AG04449 (cell line): Measurements from ENCODE around the gene DLGAP1.

Experiments
- CTCF ChIA-PET: fragments of 350-600 bp; formaldehyde crosslinking; extraction: SDS; loops from one replicate; lab custom pipeline; 2021; ENCODE audit warnings: antibody characterized with exemption; lab: Yijun Ruan, JAX
- POLR2A ChIA-PET: fragments of 400-600, 350-600 bp; formaldehyde crosslinking; extraction: SDS; loops from one replicate; lab custom pipeline; 2020; ENCODE audit warnings: antibody characterized with exemption, inconsistent platforms; lab: Yijun Ruan, JAX
- DNase-seq: peaks from one replicate; pipeline ENCODE4 v3.0.0-alpha.2; 2010; ENCODE audit warnings: low read depth, low spot score
- H3K4me3 ChIP-seq: 2 replicates; pipeline ENCODE4 v1.5.1; 2011; ENCODE audit warnings: low read depth, mild to moderate bottlenecking, control low read depth, low read length
- TF ChIP-seq, protein P1 (sequence below): IDR thresholded peaks from one replicate; pipeline ENCODE4 v1.5.1; 2011; ENCODE audit warnings: mild to moderate bottlenecking, moderate library complexity, low read length, control low read depth, inconsistent platforms; ENCODE audit not compliant: insufficient read depth; ENCODE audit errors: missing control alignments

Gene DLGAP1

DNA sequence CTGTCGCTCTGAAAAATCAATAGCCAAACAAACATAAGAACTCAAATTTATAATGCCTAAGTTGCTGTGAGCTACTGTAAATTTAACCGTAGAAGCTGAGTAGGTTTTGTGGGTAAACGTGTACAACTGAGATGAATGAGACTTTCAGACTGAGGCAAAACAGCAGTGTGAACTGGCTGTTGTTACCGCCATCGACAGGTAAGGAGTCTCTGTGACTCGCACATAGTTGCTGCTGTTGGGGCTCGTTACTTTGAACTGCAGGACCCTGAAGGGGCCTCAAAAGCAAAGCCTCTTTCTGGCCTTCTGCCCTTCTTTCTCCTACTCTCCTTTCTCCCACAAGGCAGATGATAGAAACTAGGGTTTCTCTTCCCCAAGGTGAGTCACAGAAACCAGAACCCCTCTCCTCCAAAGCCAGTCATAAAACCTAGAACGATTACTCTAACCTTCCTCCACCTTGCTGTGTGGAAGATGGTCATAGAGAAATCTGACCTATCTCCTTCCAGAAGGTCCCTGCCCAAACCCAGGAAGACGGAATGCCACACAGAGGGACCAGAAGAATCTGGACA, 101.2 kb downstream of the DLGAP1 start:
- TF ChIP-seq, protein P1, sequence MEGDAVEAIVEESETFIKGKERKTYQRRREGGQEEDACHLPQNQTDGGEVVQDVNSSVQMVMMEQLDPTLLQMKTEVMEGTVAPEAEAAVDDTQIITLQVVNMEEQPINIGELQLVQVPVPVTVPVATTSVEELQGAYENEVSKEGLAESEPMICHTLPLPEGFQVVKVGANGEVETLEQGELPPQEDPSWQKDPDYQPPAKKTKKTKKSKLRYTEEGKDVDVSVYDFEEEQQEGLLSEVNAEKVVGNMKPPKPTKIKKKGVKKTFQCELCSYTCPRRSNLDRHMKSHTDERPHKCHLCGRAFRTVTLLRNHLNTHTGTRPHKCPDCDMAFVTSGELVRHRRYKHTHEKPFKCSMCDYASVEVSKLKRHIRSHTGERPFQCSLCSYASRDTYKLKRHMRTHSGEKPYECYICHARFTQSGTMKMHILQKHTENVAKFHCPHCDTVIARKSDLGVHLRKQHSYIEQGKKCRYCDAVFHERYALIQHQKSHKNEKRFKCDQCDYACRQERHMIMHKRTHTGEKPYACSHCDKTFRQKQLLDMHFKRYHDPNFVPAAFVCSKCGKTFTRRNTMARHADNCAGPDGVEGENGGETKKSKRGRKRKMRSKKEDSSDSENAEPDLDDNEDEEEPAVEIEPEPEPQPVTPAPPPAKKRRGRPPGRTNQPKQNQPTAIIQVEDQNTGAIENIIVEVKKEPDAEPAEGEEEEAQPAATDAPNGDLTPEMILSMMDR, result no peak
- ChIA-PET CTCF (no interaction called here), POLR2A (no interaction called here)
- no peak for DNase-seq
- H3K4me3 ChIP-seq, result no peak overlapping the region

DNA sequence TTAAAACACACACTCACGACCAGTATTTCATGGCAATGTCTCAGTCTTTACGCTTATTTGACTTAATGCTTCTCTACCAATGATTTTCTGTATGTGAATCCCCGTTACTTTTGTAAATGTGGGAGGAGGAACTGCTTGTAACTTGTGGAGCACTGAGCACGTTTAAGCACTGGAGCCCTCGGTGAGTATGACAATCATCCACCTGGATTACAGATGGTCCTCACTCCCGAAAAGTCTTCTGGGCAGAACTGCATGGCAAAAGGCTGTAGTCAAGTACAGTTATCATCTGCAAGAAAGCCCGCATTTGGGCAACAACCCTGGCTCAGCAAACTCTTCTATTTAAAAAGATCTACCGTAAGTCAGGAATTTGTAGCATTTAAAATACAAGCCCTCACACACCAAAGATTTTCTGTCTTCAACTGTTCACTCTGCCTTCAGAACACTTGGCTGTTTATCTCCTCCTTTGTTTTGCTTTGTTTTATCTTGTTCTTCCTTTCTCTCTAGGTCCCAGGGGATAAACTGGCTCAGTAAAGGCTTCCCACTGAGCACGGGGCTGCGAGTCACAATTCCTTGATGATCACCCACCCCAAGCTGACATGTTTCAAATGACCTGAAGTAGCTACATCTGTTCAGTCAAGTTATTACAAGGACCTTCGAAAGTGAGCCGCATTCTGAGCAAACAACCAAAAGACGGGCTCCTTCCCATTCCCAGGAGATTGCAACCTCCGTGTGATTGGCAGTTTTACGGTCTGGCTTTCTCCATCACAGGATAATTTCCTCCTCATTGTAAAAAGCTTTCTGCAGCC, 102.2 kb downstream of the DLGAP1 start:
- POLR2A ChIA-PET, result no interaction called here

DNA sequence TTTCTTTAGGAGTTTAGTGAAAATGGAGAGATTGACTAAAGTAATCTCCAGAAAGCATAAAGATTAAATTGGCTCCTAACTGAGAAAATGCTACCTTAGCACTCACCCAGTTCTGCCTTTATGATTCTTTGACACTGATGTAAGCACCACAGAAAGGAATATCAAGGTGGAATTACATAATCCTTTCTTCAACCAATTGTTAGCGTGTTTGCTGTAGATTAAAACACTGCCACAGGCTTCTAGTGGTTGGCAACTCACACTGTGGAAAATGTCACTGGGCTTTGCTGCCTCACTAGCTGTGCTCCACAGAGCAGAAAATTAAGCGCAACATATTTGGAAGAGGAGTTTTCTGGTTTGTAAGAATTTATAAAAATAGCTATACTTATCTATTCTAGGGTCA, 104.1 kb downstream of the DLGAP1 start:
- TF ChIP-seq, protein P1, result no peak
- CTCF ChIA-PET, result no interaction called here
- POLR2A ChIA-PET, result no interaction called here
- no peak for DNase-seq
- no peak overlapping the region for H3K4me3 ChIP-seq

More for the DNA sequence above, 102.2 kb downstream of the DLGAP1 start:
- no peak overlapping the region for H3K4me3 ChIP-seq
- CTCF ChIA-PET, result no interaction called here
- TF ChIP-seq, protein P1, result no peak
- DNase-seq, result no peak

DNA sequence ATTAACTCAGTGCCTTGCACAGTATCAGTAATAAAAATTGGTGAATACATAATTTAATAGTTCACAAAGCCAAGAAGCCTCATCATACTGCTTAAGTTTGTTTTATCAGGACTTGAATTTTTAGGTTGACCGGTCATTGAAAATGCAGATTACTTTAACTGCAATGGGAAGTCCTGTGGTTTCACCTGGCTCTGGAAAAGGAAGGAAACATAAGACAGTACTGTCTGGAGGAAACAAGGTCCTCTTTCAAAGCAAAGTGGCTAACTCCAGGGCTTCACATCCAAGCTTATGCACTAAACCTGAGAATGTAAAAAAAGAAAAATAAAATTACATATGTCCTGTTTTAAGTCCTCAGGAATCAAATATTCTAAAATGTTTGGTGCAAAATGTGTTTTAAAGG, 119.7 kb downstream of the DLGAP1 start:
- TF ChIP-seq, protein P1, result no peak
- DNase-seq, result no peak
- no peak overlapping the region for H3K4me3 ChIP-seq
- CTCF ChIA-PET, result no interaction called here
- POLR2A ChIA-PET, result no interaction called here

DNA sequence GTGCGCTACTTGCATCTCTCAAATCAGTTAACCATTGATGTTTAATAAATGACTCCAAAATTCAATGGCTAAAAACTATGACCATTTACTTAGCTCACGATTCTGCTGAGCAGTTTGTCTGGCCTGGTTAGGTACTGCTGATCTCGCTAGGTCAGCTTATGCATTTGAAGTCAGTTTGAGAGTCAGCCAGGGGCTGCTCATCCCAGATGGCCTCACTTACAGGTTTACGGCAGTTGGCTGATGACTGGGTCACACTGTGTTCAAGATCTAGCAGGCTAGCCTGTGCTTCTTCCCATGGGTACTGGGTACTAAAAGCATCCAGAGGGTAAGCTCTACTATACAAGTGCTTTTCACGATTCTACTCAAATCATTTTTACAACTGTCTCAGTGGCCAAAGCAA, 122.1 kb downstream of the DLGAP1 start:
- ChIA-PET CTCF (no interaction called here), POLR2A (no interaction called here)
- no peak for DNase-seq
- TF ChIP-seq, protein P1, result no peak
- H3K4me3 ChIP-seq, result no peak overlapping the region
